B cell (primary cell): ENCODE results near the gene TADA3.

Experiments used
- CTCF ChIP-seq: fragments of 200-600 bp; IDR thresholded peaks from one replicate; pipeline ENCODE4 v1.8.0; 2022; ENCODE audit warnings: antibody characterized with exemption, mild to moderate bottlenecking
- EZH2 ChIP-seq: IDR thresholded peaks from 2 replicates; pipeline ENCODE4 v1.6.1; 2012; ENCODE audit warnings: borderline replicate concordance, low read depth, mild to moderate bottlenecking, moderate library complexity, low read length; ENCODE audit not compliant: insufficient read depth, poor library complexity, severe bottlenecking

GRCh38 chr3:9770276-9770812, 21.9 kb downstream of the TADA3 start:
- TF ChIP-seq CTCF: no peak
- no peak for TF ChIP-seq EZH2
